Ureter (tissue), 1 donor: ENCODE data around the gene BBS12. TPM values are rescaled to one million over a fixed set of nuclear protein-coding genes. Genes with fewer than 3 reads are reported as not detected.
A peak's percentile ranks its signal among the peaks of the same experiment; 100 is the strongest.
"Not testable (repeated sequence)": the region's sequence is repeated elsewhere in the genome, so short reads cannot be mapped to it uniquely, and the experiment has no call there.

Experiments
- DNase-seq: peaks from one replicate; pipeline ENCODE4 v3.0.0-alpha.2; 2020; ENCODE audit warnings: low spot score
- total RNA-seq: library from RNA; stranded (reverse); gene quantifications from one replicate; pipeline ENCODE4 v1.2.4, GENCODE V29; 2023
- donor health status: DM: yes; HTN: yes; CAD: no.

BBS12 gene
- total RNA-seq, 1 donor from 2014 or later = 3.0 TPM

GRCh38 chr4:122765692-122766352, 33.3 kb downstream of the BBS12 start:
- DNase-seq = no peak

- DNase-seq = no peak
These were observed 33.8 kb downstream of the BBS12 start for GRCh38 chr4:122766353-122766705.

GRCh38 chr4:122766950-122767349, 34.4 kb downstream of the BBS12 start:
- DNase-seq = no peak

GRCh38 chr4:122771724-122772123, 39.2 kb downstream of the BBS12 start:
- DNase-seq = no peak

GRCh38 chr4:122772311-122772710, 39.8 kb downstream of the BBS12 start:
- DNase-seq = no peak

- DNase-seq = no peak
These were observed 40.5 kb downstream of the BBS12 start for GRCh38 chr4:122772986-122773385.

- DNase-seq = no peak
These were observed 42.5 kb downstream of the BBS12 start for GRCh38 chr4:122775039-122775438.

- DNase-seq = no peak
These were observed 43.7 kb downstream of the BBS12 start for GRCh38 chr4:122775987-122776836.

- DNase-seq = no peak
These were observed 44.4 kb downstream of the BBS12 start for GRCh38 chr4:122776916-122777315.

GRCh38 chr4:122777846-122778673, 45.6 kb downstream of the BBS12 start:
- no peak for DNase-seq

- DNase-seq = no peak
These were observed 49.0 kb downstream of the BBS12 start for GRCh38 chr4:122781486-122781885.

GRCh38 chr4:122783301-122784215, 51.1 kb downstream of the BBS12 start:
- DNase-seq = peak; percentile 54

GRCh38 chr4:122784261-122784660, 51.8 kb downstream of the BBS12 start:
- no peak for DNase-seq

GRCh38 chr4:122785099-122785498, 52.6 kb downstream of the BBS12 start:
- DNase-seq = no peak

- DNase-seq = not testable (repeated sequence)
These were observed 53.8 kb downstream of the BBS12 start for GRCh38 chr4:122786296-122786695.

GRCh38 chr4:122786920-122787319, 54.4 kb downstream of the BBS12 start:
- DNase-seq = not testable (repeated sequence)

- DNase-seq = no peak
These were observed 55.4 kb downstream of the BBS12 start for GRCh38 chr4:122787940-122788339.

- no peak for DNase-seq
These were observed 56.4 kb downstream of the BBS12 start for GRCh38 chr4:122788935-122789334.

GRCh38 chr4:122793811-122794210, 61.3 kb downstream of the BBS12 start:
- no peak for DNase-seq
